HEK293T (cell line): ENCODE data around the gene TSPAN2.

Experiments
- ARNT ChIP-seq: fragments of 450-650 bp; IDR thresholded peaks from 2 replicates; pipeline ENCODE4 v1.6.1; 2017; ENCODE audit warnings: mild to moderate bottlenecking
- BHLHE40 ChIP-seq: fragments of 450-650 bp; IDR thresholded peaks from 2 replicates; pipeline ENCODE4 v1.6.1; 2016; ENCODE audit warnings: mild to moderate bottlenecking, moderate library complexity, borderline replicate concordance
- CTBP1 ChIP-seq: fragments of 450-650 bp; IDR thresholded peaks from 2 replicates; pipeline ENCODE4 v1.6.1; 2016; ENCODE audit warnings: borderline replicate concordance
- ELF4 ChIP-seq: fragments of 450-650 bp; IDR thresholded peaks from 2 replicates; pipeline ENCODE4 v1.6.1; 2017; ENCODE audit warnings: antibody characterized with exemption
- FOXK2 ChIP-seq: fragments of 450-650 bp; IDR thresholded peaks from 2 replicates; pipeline ENCODE4 v1.6.1; 2016; ENCODE audit warnings: mild to moderate bottlenecking
- HDGF ChIP-seq: fragments of 450-650 bp; IDR thresholded peaks from 2 replicates; pipeline ENCODE4 v1.6.1; 2017; ENCODE audit warnings: antibody characterized with exemption, borderline replicate concordance
- L3MBTL2 ChIP-seq: fragments of 450-650 bp; conservative IDR thresholded peaks from 2 replicates; pipeline ENCODE4 v1.6.1; 2016; ENCODE audit warnings: mild to moderate bottlenecking
- LEF1 ChIP-seq: fragments of 450-650 bp; IDR thresholded peaks from 2 replicates; pipeline ENCODE4 v1.6.1; 2017; ENCODE audit warnings: mild to moderate bottlenecking, borderline replicate concordance
- SP1 ChIP-seq: fragments of 450-650 bp; IDR thresholded peaks from 2 replicates; pipeline ENCODE4 v1.6.1; 2017
- ZNF384 ChIP-seq: fragments of 450-650 bp; IDR thresholded peaks from 2 replicates; pipeline ENCODE4 v1.6.1; 2016

- no peak for TF ChIP-seq HDGF
- no peak for TF ChIP-seq SP1
- no peak for TF ChIP-seq ZNF384
- TF ChIP-seq BHLHE40: no peak
- TF ChIP-seq LEF1: no peak
- no peak for TF ChIP-seq L3MBTL2
- TF ChIP-seq CTBP1: no peak
- TF ChIP-seq FOXK2: no peak
- no peak for TF ChIP-seq ELF4
- TF ChIP-seq ARNT: no peak
Observed at GRCh38 chr1:115084902-115085511, 4.3 kb downstream of the TSPAN2 start.
